Measurements from ENCODE around the gene ATP6V0E1. TPM values are rescaled to one million over a fixed set of nuclear protein-coding genes. Genes with fewer than 3 reads are reported as not detected.
A peak's percentile ranks its signal among the peaks of the same experiment; 100 is the strongest.

The ATP6V0E1 gene
- total RNA-seq, 4 donors from 2014 or later = 57.8 to 132 (median 97.2) TPM

DNA sequence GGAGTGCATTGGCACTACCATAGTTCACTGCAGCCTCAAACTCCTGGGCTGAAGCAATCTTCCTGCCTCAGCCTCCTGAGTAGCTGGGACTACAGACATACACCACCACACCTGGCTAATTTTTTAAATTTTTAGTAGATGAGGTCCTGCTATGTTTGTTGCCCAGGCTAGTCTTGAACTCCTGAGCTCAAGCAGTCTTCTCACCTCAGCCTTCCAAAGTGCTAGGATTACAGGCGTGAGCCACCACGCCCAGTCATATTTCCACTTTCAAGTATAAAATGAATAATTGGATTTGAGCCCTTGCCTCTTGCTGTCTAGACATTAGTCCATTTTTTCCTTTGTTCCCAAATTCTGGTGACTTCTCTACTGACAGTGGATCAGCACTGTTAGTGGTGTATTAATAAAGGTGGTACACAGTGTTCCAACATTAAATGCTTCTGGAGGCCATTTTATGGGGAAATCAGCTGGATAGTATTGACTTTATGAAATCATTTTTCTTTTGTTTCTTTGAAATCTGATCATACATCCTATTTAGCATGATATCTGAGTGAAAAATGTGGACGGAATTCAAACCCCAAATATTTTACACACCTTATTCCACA is 15.9 kb downstream of the ATP6V0E1 start:
- Histone ChIP-seq H3K4me3 (no peak overlapping the region), H3K27me3 (no peaks in the 10 kb centered on the region), H3K4me1 (peaks cover 0 to 39% (median 25%) of the 10 kb centered on the region in 3 donors), H3K27ac (peak overlapping the region in 2 of 4 donors; percentile 9 to 45), H3K36me3 (peaks cover 0 to 53% (median 16%) of the 10 kb centered on the region in 3 donors), H3K9me3 (no peaks in the 10 kb centered on the region)
- DNase-seq = no peak
- no peak for TF ChIP-seq POLR2A (IDR thresholded peaks at IDR 0.05)
- TF ChIP-seq, protein P1, sequence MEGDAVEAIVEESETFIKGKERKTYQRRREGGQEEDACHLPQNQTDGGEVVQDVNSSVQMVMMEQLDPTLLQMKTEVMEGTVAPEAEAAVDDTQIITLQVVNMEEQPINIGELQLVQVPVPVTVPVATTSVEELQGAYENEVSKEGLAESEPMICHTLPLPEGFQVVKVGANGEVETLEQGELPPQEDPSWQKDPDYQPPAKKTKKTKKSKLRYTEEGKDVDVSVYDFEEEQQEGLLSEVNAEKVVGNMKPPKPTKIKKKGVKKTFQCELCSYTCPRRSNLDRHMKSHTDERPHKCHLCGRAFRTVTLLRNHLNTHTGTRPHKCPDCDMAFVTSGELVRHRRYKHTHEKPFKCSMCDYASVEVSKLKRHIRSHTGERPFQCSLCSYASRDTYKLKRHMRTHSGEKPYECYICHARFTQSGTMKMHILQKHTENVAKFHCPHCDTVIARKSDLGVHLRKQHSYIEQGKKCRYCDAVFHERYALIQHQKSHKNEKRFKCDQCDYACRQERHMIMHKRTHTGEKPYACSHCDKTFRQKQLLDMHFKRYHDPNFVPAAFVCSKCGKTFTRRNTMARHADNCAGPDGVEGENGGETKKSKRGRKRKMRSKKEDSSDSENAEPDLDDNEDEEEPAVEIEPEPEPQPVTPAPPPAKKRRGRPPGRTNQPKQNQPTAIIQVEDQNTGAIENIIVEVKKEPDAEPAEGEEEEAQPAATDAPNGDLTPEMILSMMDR (IDR thresholded peaks at IDR 0.05) = no peak
- intact Hi-C loops (cut with DNase I) = no loop called here
- WGBS, 2 donors = 65 to 67% methylated on average over 3 of the region's 3 CpGs

DNA sequence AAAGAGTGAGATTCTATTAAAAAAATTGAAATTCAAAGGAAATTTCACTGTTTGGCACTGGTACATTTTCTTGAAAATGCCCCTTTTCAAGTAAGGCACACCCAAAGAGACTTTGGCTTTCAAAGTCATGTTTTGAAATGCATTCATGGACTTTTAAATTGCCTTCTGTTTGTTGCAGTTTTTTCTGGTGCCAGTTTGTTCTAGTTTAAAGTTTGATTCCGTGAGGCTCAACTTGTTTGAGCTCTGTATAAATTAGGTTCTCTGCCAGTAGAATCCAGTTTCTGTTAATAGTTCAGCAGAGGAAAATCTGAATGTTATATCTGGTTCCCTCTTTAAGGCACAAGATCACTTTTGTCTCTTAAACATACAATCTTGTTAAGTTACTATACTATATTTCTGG is 16.4 kb downstream of the ATP6V0E1 start:
- peak overlapping the region in 2 of 4 donors; percentile 9 to 45 for H3K27ac ChIP-seq
- peaks cover 0 to 48% (median 15%) of the 10 kb centered on the region in 3 donors for H3K36me3 ChIP-seq
- peaks cover 0 to 39% (median 26%) of the 10 kb centered on the region in 3 donors for H3K4me1 ChIP-seq
- TF ChIP-seq, protein P1 (IDR thresholded peaks at IDR 0.05) = no peak
- TF ChIP-seq POLR2A (IDR thresholded peaks at IDR 0.05) = no peak
- H3K4me3 ChIP-seq = no peak overlapping the region
- DNase-seq = no peak
- intact Hi-C loops (cut with DNase I) = no loop called here
- H3K27me3 ChIP-seq = no peaks in the 10 kb centered on the region
- H3K9me3 ChIP-seq = no peaks in the 10 kb centered on the region
- WGBS, 2 donors = 22 to 29% methylated on average over 1 of the region's 1 CpG

DNA sequence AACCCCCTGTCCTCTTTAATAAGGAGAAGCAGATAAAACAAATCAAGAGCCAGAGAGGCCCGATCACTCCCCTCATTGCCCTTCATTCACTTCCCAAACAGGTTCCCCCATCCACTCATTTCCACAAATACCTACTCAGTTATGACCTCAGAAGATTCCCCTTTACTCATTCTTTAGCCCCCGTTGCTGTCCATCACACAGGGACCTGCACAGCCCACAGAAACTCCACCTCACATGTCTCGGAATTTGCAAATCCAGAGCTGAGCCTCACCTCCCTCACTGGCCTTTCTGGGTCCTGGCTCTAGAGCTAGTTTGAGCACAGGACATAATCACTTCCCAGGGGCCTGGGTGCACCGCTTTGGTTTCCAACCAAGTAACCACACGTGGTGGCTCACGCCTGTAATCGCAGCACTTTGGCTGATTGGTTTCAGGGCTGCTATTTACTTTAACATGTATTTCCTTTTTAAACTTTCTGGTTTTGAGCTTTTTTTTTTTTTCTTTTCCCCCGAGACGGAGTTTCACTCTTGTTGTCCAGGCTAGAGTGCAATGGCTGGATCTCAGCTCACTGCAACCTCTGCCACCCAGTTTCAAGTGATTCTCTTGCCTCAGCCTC is 17.8 kb downstream of the ATP6V0E1 start:
- DNase-seq = no peak
- Histone ChIP-seq H3K27ac (no peak overlapping the region), H3K9me3 (no peaks in the 10 kb centered on the region), H3K4me1 (peaks cover 0 to 39% (median 26%) of the 10 kb centered on the region in 3 donors), H3K4me3 (no peak overlapping the region), H3K36me3 (peaks cover 0 to 34% (median 1%) of the 10 kb centered on the region in 3 donors), H3K27me3 (no peaks in the 10 kb centered on the region)
- 73% methylated on average over 7 to 9 of the region's 9 CpGs for WGBS, 2 donors
- TF ChIP-seq, protein P1 (IDR thresholded peaks at IDR 0.05) = no peak
- no peak for TF ChIP-seq POLR2A (IDR thresholded peaks at IDR 0.05)
- intact Hi-C loops (cut with DNase I) = no loop called here

DNA sequence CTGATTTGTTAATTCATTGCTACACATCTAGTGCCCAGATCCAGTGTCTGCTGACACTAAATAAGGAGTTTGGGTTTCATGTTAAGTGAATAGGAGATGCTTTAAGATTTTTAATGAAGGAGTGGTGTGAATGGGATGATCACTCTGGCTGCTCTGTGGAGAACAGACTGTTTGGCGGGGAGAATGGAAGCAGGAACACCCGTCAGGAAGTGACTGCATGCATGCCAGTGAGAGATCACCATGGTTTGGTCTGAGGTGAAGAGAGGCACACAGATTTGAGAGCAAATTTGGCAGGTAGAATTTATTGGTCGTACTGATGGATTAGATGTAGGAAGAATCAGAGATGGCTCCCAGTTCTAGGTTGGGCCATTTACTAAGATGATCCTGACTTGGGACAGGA is 19.8 kb downstream of the ATP6V0E1 start:
- no peaks in the 10 kb centered on the region for H3K9me3 ChIP-seq
- TF ChIP-seq, protein P1 (IDR thresholded peaks at IDR 0.05) = no peak
- no peak for TF ChIP-seq POLR2A (IDR thresholded peaks at IDR 0.05)
- no peak overlapping the region for H3K4me3 ChIP-seq
- H3K27me3 ChIP-seq = no peaks in the 10 kb centered on the region
- intact Hi-C loops (cut with DNase I) = no loop called here
- peaks cover 0 to 14% (median 0%) of the 10 kb centered on the region in 3 donors for H3K36me3 ChIP-seq
- WGBS, 2 donors = 66 to 90% methylated on average over 3 of the region's 3 CpGs
- peaks cover 0 to 54% (median 26%) of the 10 kb centered on the region in 3 donors for H3K4me1 ChIP-seq
- H3K27ac ChIP-seq = no peak overlapping the region
- no peak for DNase-seq

DNA sequence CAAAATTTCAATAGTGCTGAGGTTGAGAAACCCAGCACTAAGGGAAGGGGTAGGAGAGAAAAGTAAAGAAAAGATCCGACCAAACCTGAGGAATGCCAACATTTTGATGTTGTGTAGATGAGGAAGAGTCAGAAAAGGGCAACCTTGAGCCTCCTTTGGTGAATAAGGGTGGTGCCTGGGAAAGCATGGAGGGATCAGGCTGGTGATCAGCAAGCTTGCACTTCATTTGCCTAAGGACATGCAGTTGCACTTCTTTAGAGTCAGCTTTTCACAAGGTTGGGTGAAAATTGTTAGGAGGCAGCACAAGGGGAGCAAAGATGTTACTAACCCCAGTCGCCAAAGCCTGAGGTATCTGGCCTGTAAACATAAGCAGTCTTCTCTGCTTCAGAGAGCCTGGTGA is 20.4 kb downstream of the ATP6V0E1 start:
- peaks cover 0 to 13% (median 0%) of the 10 kb centered on the region in 3 donors for H3K36me3 ChIP-seq
- H3K4me3 ChIP-seq = no peak overlapping the region
- no peak overlapping the region for H3K27ac ChIP-seq
- no peaks in the 10 kb centered on the region for H3K27me3 ChIP-seq
- H3K9me3 ChIP-seq = no peaks in the 10 kb centered on the region
- DNase-seq = no peak
- peaks cover 0 to 50% (median 26%) of the 10 kb centered on the region in 3 donors for H3K4me1 ChIP-seq
- TF ChIP-seq POLR2A (IDR thresholded peaks at IDR 0.05) = no peak
- TF ChIP-seq, protein P1 (IDR thresholded peaks at IDR 0.05) = no peak
- 78 to 94% methylated on average over 2 of the region's 2 CpGs for WGBS, 2 donors
- intact Hi-C loops (cut with DNase I) = no loop called here
